ENCODE data around the gene RAG2.

DNA sequence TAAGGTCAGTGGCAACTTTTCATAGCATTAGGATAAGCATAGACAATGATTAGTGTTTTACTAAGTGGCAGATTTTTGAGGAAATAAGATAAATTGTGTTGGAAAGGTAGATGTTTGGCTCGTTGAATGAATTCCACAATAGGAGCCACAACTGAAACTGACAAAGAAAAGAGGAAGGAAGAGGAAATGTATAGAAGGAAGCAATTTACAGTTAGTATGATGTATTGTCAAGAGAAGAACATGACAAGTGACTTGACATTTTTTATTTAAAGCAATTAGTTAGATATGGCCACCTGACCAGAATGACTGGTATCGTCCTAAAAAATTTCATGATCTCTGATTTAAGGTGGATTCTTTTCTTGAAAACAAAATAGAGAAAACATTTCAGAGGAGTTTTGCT, 3.1 kb upstream of the RAG2 start:
- TF ChIP-seq CTCF (conservative IDR thresholded peaks at IDR 0.05) = no peak
- TF ChIP-seq ZFX (IDR thresholded peaks at IDR 0.05) = no peak
